DND-41 (cell line): ENCODE results near the gene CDK15.

Source experiments
- ATAC-seq: fragments of 200-7000 bp; cut with Tn5 transposase; 3 replicates; pipeline ENCODE4 v1.9.1; 2021; ENCODE audit warnings: low read depth; ENCODE audit not compliant: insufficient read depth
- DNase-seq: peaks from one replicate; pipeline ENCODE4 v3.0.0-alpha.2; 2020
- H2AFZ ChIP-seq: 2 replicates; pipeline ENCODE4 v1.6.0; 2012; ENCODE audit warnings: low read depth, low read length
- H3K27ac ChIP-seq: 2 replicates; pipeline ENCODE4 v1.5.1; 2012; ENCODE audit warnings: low read length, inconsistent platforms
- H3K27me3 ChIP-seq: fragments of 200-600 bp; sonication (generic); 2 replicates; pipeline ENCODE4 v1.6.0; 2012; ENCODE audit warnings: low read length, mild to moderate bottlenecking, inconsistent platforms; ENCODE audit not compliant: insufficient read depth, poor library complexity
- H3K36me3 ChIP-seq: 2 replicates; pipeline ENCODE4 v1.5.1; 2012; ENCODE audit warnings: low read length, inconsistent platforms; ENCODE audit not compliant: insufficient read depth
- H3K4me1 ChIP-seq: 2 replicates; pipeline ENCODE4 v1.5.1; 2012; ENCODE audit warnings: mild to moderate bottlenecking, low read length; ENCODE audit not compliant: insufficient read depth
- H3K4me2 ChIP-seq: 2 replicates; pipeline ENCODE4 v1.6.0; 2012; ENCODE audit warnings: mild to moderate bottlenecking, moderate library complexity, low read length, inconsistent platforms; ENCODE audit not compliant: insufficient read depth
- H3K4me3 ChIP-seq, 2 experiments: fragments of 200-600 bp in 1 of 2; shearing (Covaris generic) in 1 of 2; 2 replicates each; pipeline ENCODE4 v1.5.1; 2012 to 2016; ENCODE audit warnings: inconsistent platforms in 2 of 2, low read length in 2 of 2, mild to moderate bottlenecking in 2 of 2, low read depth in 1 of 2, moderate library complexity in 1 of 2
- H3K79me2 ChIP-seq: 2 replicates; pipeline ENCODE4 v1.6.0; 2012; ENCODE audit warnings: low read length, inconsistent platforms; ENCODE audit not compliant: insufficient read depth
- H3K9ac ChIP-seq: 2 replicates; pipeline ENCODE4 v1.6.0; 2012; ENCODE audit warnings: low read depth, mild to moderate bottlenecking, inconsistent platforms, low read length, moderate library complexity
- H3K9me3 ChIP-seq: 2 replicates; pipeline ENCODE4 v1.5.1; 2012; ENCODE audit warnings: low read length, moderate library complexity, mild to moderate bottlenecking, inconsistent platforms; ENCODE audit not compliant: insufficient read depth, severe bottlenecking
- H4K20me1 ChIP-seq: 2 replicates; pipeline ENCODE4 v1.6.0; 2012; ENCODE audit warnings: low read length; ENCODE audit not compliant: insufficient read depth
- EZH2 ChIP-seq: IDR thresholded peaks from 3 replicates; pipeline ENCODE4 v1.6.1; 2012; ENCODE audit warnings: borderline replicate concordance, low read depth, mild to moderate bottlenecking, moderate library complexity, low read length, inconsistent platforms; ENCODE audit not compliant: severe bottlenecking
- TF ChIP-seq, protein P1 (sequence below): IDR thresholded peaks from 2 replicates; pipeline ENCODE4 v1.5.1; 2012; ENCODE audit warnings: borderline replicate concordance, low read length, moderate library complexity, mild to moderate bottlenecking; ENCODE audit not compliant: poor library complexity, severe bottlenecking; ENCODE audit errors: extremely low read depth

Gene CDK15

DNA sequence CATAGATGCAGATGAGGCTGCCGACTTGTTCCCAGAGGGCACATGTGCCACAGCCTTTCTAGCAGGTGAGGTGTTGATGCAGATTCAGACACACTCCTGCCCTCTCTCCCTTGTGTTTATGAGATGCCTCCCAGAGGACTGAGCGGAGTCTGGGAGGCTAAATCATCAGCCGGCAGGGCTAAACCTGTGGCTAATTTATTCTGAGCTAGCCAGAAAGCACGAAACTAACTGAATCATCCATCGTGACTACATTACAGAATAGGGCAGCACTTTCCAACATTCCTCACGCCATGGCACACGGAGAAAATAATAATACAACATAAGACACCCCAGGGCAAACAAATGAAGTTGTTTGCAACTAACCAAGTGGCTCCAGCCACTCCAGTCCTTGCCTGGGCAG lies 125.6 kb downstream of the CDK15 start:
- H4K20me1 ChIP-seq, result no peaks in the 10 kb centered on the region
- peaks cover 2% of the 10 kb centered on the region for H3K27me3 ChIP-seq
- H2AFZ ChIP-seq, result no peak overlapping the region
- H3K4me2 ChIP-seq, result no peak overlapping the region
- TF ChIP-seq EZH2, result no peak
- TF ChIP-seq, protein P1, sequence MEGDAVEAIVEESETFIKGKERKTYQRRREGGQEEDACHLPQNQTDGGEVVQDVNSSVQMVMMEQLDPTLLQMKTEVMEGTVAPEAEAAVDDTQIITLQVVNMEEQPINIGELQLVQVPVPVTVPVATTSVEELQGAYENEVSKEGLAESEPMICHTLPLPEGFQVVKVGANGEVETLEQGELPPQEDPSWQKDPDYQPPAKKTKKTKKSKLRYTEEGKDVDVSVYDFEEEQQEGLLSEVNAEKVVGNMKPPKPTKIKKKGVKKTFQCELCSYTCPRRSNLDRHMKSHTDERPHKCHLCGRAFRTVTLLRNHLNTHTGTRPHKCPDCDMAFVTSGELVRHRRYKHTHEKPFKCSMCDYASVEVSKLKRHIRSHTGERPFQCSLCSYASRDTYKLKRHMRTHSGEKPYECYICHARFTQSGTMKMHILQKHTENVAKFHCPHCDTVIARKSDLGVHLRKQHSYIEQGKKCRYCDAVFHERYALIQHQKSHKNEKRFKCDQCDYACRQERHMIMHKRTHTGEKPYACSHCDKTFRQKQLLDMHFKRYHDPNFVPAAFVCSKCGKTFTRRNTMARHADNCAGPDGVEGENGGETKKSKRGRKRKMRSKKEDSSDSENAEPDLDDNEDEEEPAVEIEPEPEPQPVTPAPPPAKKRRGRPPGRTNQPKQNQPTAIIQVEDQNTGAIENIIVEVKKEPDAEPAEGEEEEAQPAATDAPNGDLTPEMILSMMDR, result no peak
- H3K9ac ChIP-seq, result no peak overlapping the region
- H3K4me1 ChIP-seq, result no peaks in the 10 kb centered on the region
- H3K79me2 ChIP-seq, result no peaks in the 10 kb centered on the region
- DNase-seq (no peak), ATAC-seq (no peak)
- no peaks in the 10 kb centered on the region for H3K36me3 ChIP-seq
- H3K27ac ChIP-seq, result no peak overlapping the region
- no peaks in the 10 kb centered on the region for H3K9me3 ChIP-seq
- no peak overlapping the region for H3K4me3 ChIP-seq

DNA sequence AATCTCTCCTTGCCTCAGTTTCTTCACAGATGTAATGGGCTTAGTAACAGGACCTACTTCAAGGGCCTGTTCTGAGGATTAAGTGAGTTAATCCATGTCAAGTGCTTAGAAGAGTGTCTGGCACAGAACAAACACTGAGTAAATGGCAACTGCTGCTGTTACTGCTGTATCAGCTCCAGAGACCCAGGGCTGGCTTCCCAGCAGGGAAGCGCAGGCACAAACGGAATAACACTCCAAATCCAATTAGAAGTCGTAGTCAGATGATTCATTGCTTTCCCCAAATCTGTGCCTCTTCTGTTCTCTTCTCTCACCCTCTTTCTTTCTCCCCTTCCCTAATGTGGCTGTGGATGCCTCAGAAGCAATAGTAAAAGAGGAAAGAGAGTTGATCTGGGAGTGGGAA lies 126.2 kb downstream of the CDK15 start:
- DNase-seq, result no peak
- peaks cover 2% of the 10 kb centered on the region for H3K27me3 ChIP-seq
- no peaks in the 10 kb centered on the region for H3K36me3 ChIP-seq
- no peaks in the 10 kb centered on the region for H3K9me3 ChIP-seq
- no peak overlapping the region for H3K27ac ChIP-seq
- no peaks in the 10 kb centered on the region for H4K20me1 ChIP-seq
- H3K4me3 ChIP-seq, result no peak overlapping the region
- no peaks in the 10 kb centered on the region for H3K4me1 ChIP-seq
- no peak for ATAC-seq
- no peak for TF ChIP-seq EZH2
- TF ChIP-seq, protein P1, result no peak
- no peaks in the 10 kb centered on the region for H3K79me2 ChIP-seq
- H2AFZ ChIP-seq, result no peak overlapping the region
- no peak overlapping the region for H3K4me2 ChIP-seq
- H3K9ac ChIP-seq, result no peak overlapping the region

DNA sequence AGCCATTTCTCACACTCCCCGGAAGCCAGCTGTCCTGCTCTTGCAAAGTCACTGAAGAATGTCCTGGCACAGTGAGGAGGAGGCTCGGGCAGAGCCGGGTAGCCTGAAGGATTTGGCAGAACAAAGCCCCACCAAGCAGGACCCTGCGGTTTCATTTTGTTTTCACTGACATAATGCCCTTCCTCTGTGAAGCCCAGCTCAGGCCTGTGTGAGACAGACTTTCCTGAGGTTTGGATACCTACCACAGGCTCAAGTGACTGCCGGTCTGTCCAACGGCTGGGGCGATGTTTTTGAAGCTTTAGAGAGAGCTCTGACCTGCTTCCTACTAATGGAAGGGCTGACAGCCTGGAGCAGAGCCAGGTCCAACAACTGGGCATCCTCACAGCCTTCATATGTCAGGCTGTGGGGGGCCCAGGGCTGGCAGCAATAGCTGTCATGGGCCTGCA lies 127.5 kb downstream of the CDK15 start:
- no peak for ATAC-seq
- no peak overlapping the region for H3K9ac ChIP-seq
- no peak overlapping the region for H2AFZ ChIP-seq

More for the DNA sequence above, 127.5 kb downstream of the CDK15 start:
- no peak for TF ChIP-seq EZH2
- TF ChIP-seq, protein P1, result no peak
- Histone ChIP-seq H3K4me3 (no peak overlapping the region), H3K4me1 (no peaks in the 10 kb centered on the region), H3K27ac (no peak overlapping the region), H3K27me3 (peaks cover 2% of the 10 kb centered on the region), H3K79me2 (no peaks in the 10 kb centered on the region), H3K9me3 (no peaks in the 10 kb centered on the region), H3K4me2 (no peak overlapping the region), H4K20me1 (no peaks in the 10 kb centered on the region), H3K36me3 (no peaks in the 10 kb centered on the region)
- no peak for DNase-seq
